Measurements from ENCODE around the gene BTBD7. TPM values are rescaled to one million over a fixed set of nuclear protein-coding genes. Genes with fewer than 3 reads are reported as not detected.

Gene BTBD7
- total RNA-seq, 1 donor from 2014 or later = 22.2 TPM

- TF ChIP-seq, protein P1, sequence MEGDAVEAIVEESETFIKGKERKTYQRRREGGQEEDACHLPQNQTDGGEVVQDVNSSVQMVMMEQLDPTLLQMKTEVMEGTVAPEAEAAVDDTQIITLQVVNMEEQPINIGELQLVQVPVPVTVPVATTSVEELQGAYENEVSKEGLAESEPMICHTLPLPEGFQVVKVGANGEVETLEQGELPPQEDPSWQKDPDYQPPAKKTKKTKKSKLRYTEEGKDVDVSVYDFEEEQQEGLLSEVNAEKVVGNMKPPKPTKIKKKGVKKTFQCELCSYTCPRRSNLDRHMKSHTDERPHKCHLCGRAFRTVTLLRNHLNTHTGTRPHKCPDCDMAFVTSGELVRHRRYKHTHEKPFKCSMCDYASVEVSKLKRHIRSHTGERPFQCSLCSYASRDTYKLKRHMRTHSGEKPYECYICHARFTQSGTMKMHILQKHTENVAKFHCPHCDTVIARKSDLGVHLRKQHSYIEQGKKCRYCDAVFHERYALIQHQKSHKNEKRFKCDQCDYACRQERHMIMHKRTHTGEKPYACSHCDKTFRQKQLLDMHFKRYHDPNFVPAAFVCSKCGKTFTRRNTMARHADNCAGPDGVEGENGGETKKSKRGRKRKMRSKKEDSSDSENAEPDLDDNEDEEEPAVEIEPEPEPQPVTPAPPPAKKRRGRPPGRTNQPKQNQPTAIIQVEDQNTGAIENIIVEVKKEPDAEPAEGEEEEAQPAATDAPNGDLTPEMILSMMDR (conservative IDR thresholded peaks at IDR 0.05; ENCODE audit: low read depth, low read length) = no peak
- H3K4me3 ChIP-seq (ENCODE audit: low read depth, low read length) = no peak overlapping the region
Measured at GRCh38 chr14:93315575-93315974, 17.3 kb downstream of the BTBD7 start.

DNA sequence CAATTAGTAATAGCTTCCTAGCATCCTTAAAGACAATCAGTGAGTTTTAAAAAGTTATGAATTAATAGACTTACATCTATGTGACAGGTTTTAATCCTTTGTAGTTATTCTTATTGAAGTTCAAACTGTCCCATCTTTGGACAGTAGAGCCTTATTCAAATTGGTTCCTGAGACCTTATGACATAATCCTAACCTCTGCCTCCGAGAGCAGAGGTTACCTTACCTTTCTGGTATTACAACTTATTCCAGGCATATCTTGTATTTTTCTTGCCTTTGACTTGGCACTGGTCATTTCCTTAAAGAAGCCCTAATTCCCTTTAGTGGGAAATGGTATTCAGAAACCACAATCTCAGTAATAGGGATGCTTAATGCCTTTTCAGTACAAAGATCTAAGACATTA is 21.8 kb downstream of the BTBD7 start:
- TF ChIP-seq, protein P1 (conservative IDR thresholded peaks at IDR 0.05; ENCODE audit: low read depth, low read length) = no peak
- no peak for DNase-seq (ENCODE audit: low read depth)
- H3K4me3 ChIP-seq (ENCODE audit: low read depth, low read length) = no peak overlapping the region

More at GRCh38 chr14:93315575-93315974, 17.3 kb downstream of the BTBD7 start:
- DNase-seq (ENCODE audit: low read depth) = no peak

GRCh38 chr14:93309427-93309966 is 23.3 kb downstream of the BTBD7 start:
- DNase-seq (ENCODE audit: low read depth) = no peak
- TF ChIP-seq, protein P1 (conservative IDR thresholded peaks at IDR 0.05; ENCODE audit: low read depth, low read length) = no peak
- no peak overlapping the region for H3K4me3 ChIP-seq (ENCODE audit: low read depth, low read length)

DNA sequence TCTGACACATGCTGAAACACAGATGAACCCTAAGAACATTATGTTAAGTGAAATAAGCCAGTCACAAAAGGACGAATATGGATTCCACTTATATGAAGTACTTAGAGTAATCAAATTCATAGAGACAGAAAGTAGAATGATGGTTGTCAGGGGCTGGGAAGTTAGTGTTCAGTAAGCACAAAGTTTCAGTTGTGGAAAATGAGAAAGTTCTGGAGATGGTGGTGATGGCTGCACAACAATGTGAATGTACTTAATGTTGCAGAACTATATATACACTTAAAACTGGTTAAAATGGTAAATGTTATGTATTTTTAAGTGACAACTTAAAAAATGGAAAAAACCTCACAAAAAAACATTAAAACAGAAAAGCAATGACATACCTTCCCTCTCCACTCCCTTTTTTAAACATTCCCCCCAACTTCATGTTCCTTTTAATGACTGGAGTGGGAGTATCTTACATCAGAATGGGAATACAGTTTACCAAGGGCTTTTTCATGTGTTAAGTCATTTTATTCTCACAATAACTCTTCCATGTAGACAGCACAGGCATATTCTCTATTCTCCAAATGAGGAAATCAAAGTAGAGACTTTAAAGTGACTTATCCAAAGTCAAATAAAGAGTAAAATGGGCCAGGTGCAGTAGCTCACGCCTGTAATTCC is 24.0 kb downstream of the BTBD7 start:
- TF ChIP-seq, protein P1 (conservative IDR thresholded peaks at IDR 0.05; ENCODE audit: low read depth, low read length) = no peak

GRCh38 chr14:93306812-93307211 is 26.0 kb downstream of the BTBD7 start:
- TF ChIP-seq, protein P1 (conservative IDR thresholded peaks at IDR 0.05; ENCODE audit: low read depth, low read length) = no peak
- DNase-seq (ENCODE audit: low read depth) = no peak
- H3K4me3 ChIP-seq (ENCODE audit: low read depth, low read length) = no peak overlapping the region

More for the DNA sequence above, 24.0 kb downstream of the BTBD7 start:
- no peak for DNase-seq (ENCODE audit: low read depth)
- no peak overlapping the region for H3K4me3 ChIP-seq (ENCODE audit: low read depth, low read length)

GRCh38 chr14:93305725-93306418 is 27.0 kb downstream of the BTBD7 start:
- DNase-seq (ENCODE audit: low read depth) = no peak
- TF ChIP-seq, protein P1 (conservative IDR thresholded peaks at IDR 0.05; ENCODE audit: low read depth, low read length) = no peak
- no peak overlapping the region for H3K4me3 ChIP-seq (ENCODE audit: low read depth, low read length)
